ENCODE measurements around the gene BSCL2. TPM values are rescaled to one million over a fixed set of nuclear protein-coding genes. Genes with fewer than 3 reads are reported as not detected.

Gene BSCL2
- total and polyA plus RNA-seq, 2 of the 13 experiments (the other 11 are each of a cell fraction or from before 2014, with no cell fraction given) = 19.5 to 21.1 TPM

DNA sequence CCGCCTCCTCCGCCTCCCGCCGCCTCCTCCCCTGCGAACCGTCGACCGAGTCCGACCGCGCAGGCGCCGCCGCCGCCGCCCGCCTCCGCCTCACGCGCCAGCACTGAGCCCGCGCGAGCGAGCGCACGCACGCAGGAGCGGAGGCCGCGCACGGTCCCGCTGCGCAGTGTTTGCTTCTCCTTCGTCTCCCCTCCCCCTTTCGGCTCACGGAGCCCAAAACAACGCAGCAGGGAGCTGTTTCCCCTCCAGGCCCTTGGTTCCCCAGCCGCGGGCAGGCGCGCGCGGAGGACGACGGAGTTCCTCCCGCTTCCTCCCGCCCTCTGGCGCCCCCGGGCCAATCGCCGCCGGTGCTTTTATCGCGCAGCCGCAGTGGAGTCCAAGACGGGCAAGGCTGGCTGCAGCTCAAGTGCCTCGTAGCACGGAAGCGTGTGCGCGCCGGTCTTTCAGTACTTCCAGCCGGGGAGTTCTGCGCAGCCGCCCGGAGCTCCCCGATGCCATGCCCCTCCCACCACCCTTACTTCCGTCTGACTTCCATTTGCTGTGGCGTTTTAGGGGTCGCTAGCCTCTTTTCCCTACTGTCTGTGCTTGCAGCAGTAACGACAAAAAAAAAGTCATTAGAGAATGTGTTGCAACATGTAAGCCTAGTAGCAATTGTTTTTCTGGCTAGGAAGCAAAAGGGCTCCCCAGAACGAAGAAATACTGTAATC lies 20.1 kb upstream of the BSCL2 start, which contains the start of gene HNRNPUL2 (continued):
- TF ChIP-seq FOXC1 (CRISPR knock-in tag; IDR thresholded peaks at IDR 0.05; ENCODE audit: borderline replicate concordance) (peak; percentile 93), IRF1 (CRISPR knock-in tag; IDR thresholded peaks at IDR 0.05; ENCODE audit: low read depth) (no peak; the same call in 1 of the 2 replicates), FLYWCH1 (CRISPR knock-in tag; IDR thresholded peaks at IDR 0.05) (0 out of 2 replicates have a peak, but pooled peaks have one; percentile 50), ZFP1 (CRISPR knock-in tag; IDR thresholded peaks at IDR 0.05) (no peak), ZNF564 (CRISPR knock-in tag; IDR thresholded peaks at IDR 0.05) (peak; percentile 92), ZNF512B (CRISPR knock-in tag; IDR thresholded peaks at IDR 0.05; ENCODE audit: borderline replicate concordance) (no peak), ZNF101 (CRISPR knock-in tag; IDR thresholded peaks at IDR 0.05; ENCODE audit: borderline replicate concordance, low read depth) (peak; percentile 89), ZNF20 (CRISPR knock-in tag; IDR thresholded peaks at IDR 0.05) (no peak), MTF1 (CRISPR knock-in tag; IDR thresholded peaks at IDR 0.05) (0 out of 2 replicates have a peak, but pooled peaks have one; percentile 55), AGO1 (IDR thresholded peaks at IDR 0.05; ENCODE audit: low read depth, low read length, poor library complexity, severe bottlenecking) (no peak), ZNF441 (CRISPR knock-in tag; IDR thresholded peaks at IDR 0.05; ENCODE audit: borderline replicate concordance) (peak; percentile 90), ZNF296 (CRISPR knock-in tag; conservative IDR thresholded peaks at IDR 0.05) (0 out of 2 replicates have a peak, but pooled peaks have one; percentile 17), TRIM22 (IDR thresholded peaks at IDR 0.05) (no peak), SETDB1 (CRISPR knock-in tag; IDR thresholded peaks at IDR 0.05; ENCODE audit: borderline replicate concordance) (no peak), ZNF558 (CRISPR knock-in tag; IDR thresholded peaks at IDR 0.05; ENCODE audit: borderline replicate concordance) (peak; percentile 100; the same call in 1 of the 2 replicates)
- TF ChIP-seq, protein P1, sequence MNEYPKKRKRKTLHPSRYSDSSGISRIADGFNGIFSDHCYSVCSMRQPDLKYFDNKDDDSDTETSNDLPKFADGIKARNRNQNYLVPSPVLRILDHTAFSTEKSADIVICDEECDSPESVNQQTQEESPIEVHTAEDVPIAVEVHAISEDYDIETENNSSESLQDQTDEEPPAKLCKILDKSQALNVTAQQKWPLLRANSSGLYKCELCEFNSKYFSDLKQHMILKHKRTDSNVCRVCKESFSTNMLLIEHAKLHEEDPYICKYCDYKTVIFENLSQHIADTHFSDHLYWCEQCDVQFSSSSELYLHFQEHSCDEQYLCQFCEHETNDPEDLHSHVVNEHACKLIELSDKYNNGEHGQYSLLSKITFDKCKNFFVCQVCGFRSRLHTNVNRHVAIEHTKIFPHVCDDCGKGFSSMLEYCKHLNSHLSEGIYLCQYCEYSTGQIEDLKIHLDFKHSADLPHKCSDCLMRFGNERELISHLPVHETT (CRISPR knock-in tag; conservative IDR thresholded peaks at IDR 0.05) = peak; percentile 91
- TF ChIP-seq, protein P2, sequence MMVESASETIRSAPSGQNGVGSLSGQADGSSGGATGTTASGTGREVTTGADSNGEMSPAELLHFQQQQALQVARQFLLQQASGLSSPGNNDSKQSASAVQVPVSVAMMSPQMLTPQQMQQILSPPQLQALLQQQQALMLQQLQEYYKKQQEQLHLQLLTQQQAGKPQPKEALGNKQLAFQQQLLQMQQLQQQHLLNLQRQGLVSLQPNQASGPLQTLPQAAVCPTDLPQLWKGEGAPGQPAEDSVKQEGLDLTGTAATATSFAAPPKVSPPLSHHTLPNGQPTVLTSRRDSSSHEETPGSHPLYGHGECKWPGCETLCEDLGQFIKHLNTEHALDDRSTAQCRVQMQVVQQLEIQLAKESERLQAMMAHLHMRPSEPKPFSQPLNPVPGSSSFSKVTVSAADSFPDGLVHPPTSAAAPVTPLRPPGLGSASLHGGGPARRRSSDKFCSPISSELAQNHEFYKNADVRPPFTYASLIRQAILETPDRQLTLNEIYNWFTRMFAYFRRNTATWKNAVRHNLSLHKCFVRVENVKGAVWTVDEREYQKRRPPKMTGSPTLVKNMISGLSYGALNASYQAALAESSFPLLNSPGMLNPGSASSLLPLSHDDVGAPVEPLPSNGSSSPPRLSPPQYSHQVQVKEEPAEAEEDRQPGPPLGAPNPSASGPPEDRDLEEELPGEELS (CRISPR knock-in tag; IDR thresholded peaks at IDR 0.05) = peak; percentile 63
- TF ChIP-seq, protein P3, sequence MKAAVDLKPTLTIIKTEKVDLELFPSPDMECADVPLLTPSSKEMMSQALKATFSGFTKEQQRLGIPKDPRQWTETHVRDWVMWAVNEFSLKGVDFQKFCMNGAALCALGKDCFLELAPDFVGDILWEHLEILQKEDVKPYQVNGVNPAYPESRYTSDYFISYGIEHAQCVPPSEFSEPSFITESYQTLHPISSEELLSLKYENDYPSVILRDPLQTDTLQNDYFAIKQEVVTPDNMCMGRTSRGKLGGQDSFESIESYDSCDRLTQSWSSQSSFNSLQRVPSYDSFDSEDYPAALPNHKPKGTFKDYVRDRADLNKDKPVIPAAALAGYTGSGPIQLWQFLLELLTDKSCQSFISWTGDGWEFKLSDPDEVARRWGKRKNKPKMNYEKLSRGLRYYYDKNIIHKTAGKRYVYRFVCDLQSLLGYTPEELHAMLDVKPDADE (CRISPR knock-in tag; IDR thresholded peaks at IDR 0.05) = peak; percentile 96

Data from HepG2 (cell line).